ENCODE measurements around the gene HYCC1. TPM values are rescaled to one million over a fixed set of nuclear protein-coding genes. Genes with fewer than 3 reads are reported as not detected.

The HYCC1 gene
- total and polyA plus RNA-seq, 2 experiments from 2014 or later = 55.6 to 62.9 TPM

DNA sequence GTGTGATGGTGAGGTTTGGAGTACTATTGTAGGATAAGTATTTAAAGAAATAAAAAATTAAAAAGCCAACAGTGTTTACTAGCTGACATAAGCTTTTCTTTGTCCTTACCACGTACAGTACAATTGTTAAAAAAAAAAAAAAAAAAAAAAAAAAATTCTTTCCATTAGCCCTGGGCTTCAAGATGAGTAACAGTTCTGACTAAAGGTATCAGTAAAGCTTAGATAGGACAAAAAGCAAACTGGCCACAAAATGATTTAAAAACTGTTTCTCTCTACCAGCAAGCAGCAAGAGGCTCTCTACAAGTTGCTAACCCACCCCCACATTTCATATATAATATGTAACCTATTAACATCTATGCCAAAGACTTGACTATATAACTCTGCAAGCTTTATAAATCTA lies 17.5 kb downstream of the HYCC1 start:
- in situ Hi-C loops (cut with MboI) = no loop called here
- no peaks in the 10 kb centered on the region; the same call in 1 of the 2 replicates for H3F3A ChIP-seq (ENCODE audit: insufficient read depth)

GRCh38 chr7:22995011-22995410 lies 18.9 kb downstream of the HYCC1 start:
- Histone ChIP-seq H4K20me1 (ENCODE audit: insufficient read depth) (no peaks in the 10 kb centered on the region; the same call in 1 of the 2 replicates), H3K9me2 (ENCODE audit: insufficient read depth) (no peaks in the 10 kb centered on the region), H3K79me2 (ENCODE audit: insufficient read depth) (peaks cover 100% of the 10 kb centered on the region), H3F3A (ENCODE audit: insufficient read depth) (peaks cover 12% of the 10 kb centered on the region), H3K4me2 (ENCODE audit: unreplicated experiment) (no peak overlapping the region), H3K36me3 (ENCODE audit: low read depth) (no peaks in the 10 kb centered on the region), H3K9me3 (ENCODE audit: low read depth) (no peaks in the 10 kb centered on the region), H3K9ac (no peak overlapping the region), H3K4me3 (no peak overlapping the region), H3K27me3 (replicated peaks; ENCODE audit: insufficient read depth) (no peaks in the 10 kb centered on the region), H2AFZ (no peak overlapping the region), H3K27ac (no peak overlapping the region), H3K4me1 (ENCODE audit: insufficient read depth) (peaks cover 20% of the 10 kb centered on the region)
- in situ Hi-C loops (cut with MboI) = no loop called here
- TF ChIP-seq EZH2 (IDR thresholded peaks at IDR 0.05; ENCODE audit: insufficient read depth, poor library complexity, severe bottlenecking) (no peak), EZH2phosphoT487 (IDR thresholded peaks at IDR 0.05; ENCODE audit: insufficient read depth, low read depth) (no peak)
- 98 to 100% methylated on average over 2 of the region's 2 CpGs for WGBS, 2 experiments (ENCODE audit: low coverage in 1 of 2, low lambda C conversion rate in 2 of 2, missing lambda C conversion rate in 2 of 2)
- DNase-seq = no peak

More for the DNA sequence above, 17.5 kb downstream of the HYCC1 start:
- DNase-seq = peak; percentile 64
- H3K4me3 ChIP-seq = no peak overlapping the region
- no peak overlapping the region for H3K4me2 ChIP-seq (ENCODE audit: unreplicated experiment)
- peaks cover 100% of the 10 kb centered on the region for H3K79me2 ChIP-seq (ENCODE audit: insufficient read depth)
- no peak for TF ChIP-seq EZH2phosphoT487 (IDR thresholded peaks at IDR 0.05; ENCODE audit: insufficient read depth, low read depth)
- no peak for TF ChIP-seq EZH2 (IDR thresholded peaks at IDR 0.05; ENCODE audit: insufficient read depth, poor library complexity, severe bottlenecking)
- H3K9me3 ChIP-seq (ENCODE audit: low read depth) = no peaks in the 10 kb centered on the region
- 0 to 17% methylated on average over 1 of the region's 1 CpG for WGBS, 2 experiments (ENCODE audit: low coverage in 1 of 2, low lambda C conversion rate in 2 of 2, missing lambda C conversion rate in 2 of 2)
- no peak overlapping the region for H3K27ac ChIP-seq
- peaks cover 20% of the 10 kb centered on the region for H3K4me1 ChIP-seq (ENCODE audit: insufficient read depth)
- peak overlapping the region; percentile 7; the same call in 1 of the 2 replicates for H3K9ac ChIP-seq
- H2AFZ ChIP-seq = no peak overlapping the region
- no peaks in the 10 kb centered on the region; the same call in 1 of the 2 replicates for H4K20me1 ChIP-seq (ENCODE audit: insufficient read depth)
- no peaks in the 10 kb centered on the region for H3K9me2 ChIP-seq (ENCODE audit: insufficient read depth)
- no peaks in the 10 kb centered on the region for H3K27me3 ChIP-seq (replicated peaks; ENCODE audit: insufficient read depth)
- H3K36me3 ChIP-seq (ENCODE audit: low read depth) = no peaks in the 10 kb centered on the region

DNA sequence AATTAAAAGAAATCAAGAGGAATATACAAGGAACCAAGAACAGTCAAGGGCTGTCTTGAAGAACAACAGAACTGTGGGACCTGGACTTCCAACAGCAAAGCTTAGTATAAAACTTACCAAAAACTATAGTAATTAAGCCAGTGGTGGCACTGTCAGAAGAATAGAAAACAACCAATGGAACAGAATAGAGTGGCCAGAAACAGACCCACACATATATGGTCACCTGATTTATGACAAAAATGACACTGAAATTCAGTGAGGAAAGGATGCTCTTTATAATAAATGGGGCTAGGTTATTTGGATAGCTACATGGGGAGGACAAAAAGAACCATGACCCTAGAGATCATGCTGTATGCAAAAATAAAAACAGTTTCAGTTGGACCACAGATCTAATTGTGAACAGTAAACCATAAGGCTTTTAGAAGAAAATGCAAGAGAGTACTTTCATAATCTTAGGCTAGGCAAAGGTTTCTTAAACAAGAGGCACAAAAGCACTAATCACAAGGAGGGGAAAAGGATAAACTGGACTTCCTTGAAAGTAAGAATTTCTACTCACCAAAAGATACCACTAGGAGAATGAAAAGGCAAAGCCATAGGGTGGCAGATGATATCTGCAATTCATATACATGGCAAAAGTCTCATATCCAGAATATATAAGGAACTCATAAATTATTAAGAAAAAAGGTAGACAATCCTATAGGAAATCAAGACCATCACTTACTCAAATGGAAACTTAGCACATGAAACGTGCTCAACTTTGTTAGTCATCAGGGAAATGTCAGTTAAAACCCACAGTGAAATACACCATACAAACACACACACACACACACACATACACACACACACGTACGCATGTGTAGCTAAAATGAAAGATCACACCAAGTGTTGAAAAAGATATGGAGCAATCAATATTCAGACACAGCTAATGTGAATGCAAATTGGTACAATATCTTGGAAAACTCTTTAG lies 20.8 kb downstream of the HYCC1 start:
- in situ Hi-C loops (cut with MboI) = no loop called here
- TF ChIP-seq EZH2 (IDR thresholded peaks at IDR 0.05; ENCODE audit: insufficient read depth, poor library complexity, severe bottlenecking) = no peak
- no peak for TF ChIP-seq EZH2phosphoT487 (IDR thresholded peaks at IDR 0.05; ENCODE audit: insufficient read depth, low read depth)
- no peak overlapping the region for H2AFZ ChIP-seq
- no peaks in the 10 kb centered on the region for H3K36me3 ChIP-seq (ENCODE audit: low read depth)
- no peak overlapping the region for H3K9ac ChIP-seq
- WGBS, 2 experiments (ENCODE audit: low coverage in 1 of 2, low lambda C conversion rate in 2 of 2, missing lambda C conversion rate in 2 of 2) = 93 to 97% methylated on average over 3 of the region's 3 CpGs
- no peak for DNase-seq
- H3K4me2 ChIP-seq (ENCODE audit: unreplicated experiment) = no peak overlapping the region
- no peak overlapping the region for H3K4me3 ChIP-seq
- peaks cover 26% of the 10 kb centered on the region for H3K4me1 ChIP-seq (ENCODE audit: insufficient read depth)
- H3K27ac ChIP-seq = no peak overlapping the region
- H4K20me1 ChIP-seq (ENCODE audit: insufficient read depth) = no peaks in the 10 kb centered on the region; the same call in 1 of the 2 replicates
- H3K9me2 ChIP-seq (ENCODE audit: insufficient read depth) = no peaks in the 10 kb centered on the region; the same call in 1 of the 2 replicates
- peaks cover 98% of the 10 kb centered on the region for H3K79me2 ChIP-seq (ENCODE audit: insufficient read depth)
- peaks cover 19% of the 10 kb centered on the region for H3F3A ChIP-seq (ENCODE audit: insufficient read depth)
- no peaks in the 10 kb centered on the region for H3K9me3 ChIP-seq (ENCODE audit: low read depth)
- no peaks in the 10 kb centered on the region for H3K27me3 ChIP-seq (replicated peaks; ENCODE audit: insufficient read depth)

GRCh38 chr7:22990588-22990949 lies 23.4 kb downstream of the HYCC1 start:
- peak overlapping the region; percentile 17 for H3K4me2 ChIP-seq (ENCODE audit: unreplicated experiment)
- peak overlapping the region; percentile 70 for H3K27ac ChIP-seq
- H3K9me2 ChIP-seq (ENCODE audit: insufficient read depth) = no peaks in the 10 kb centered on the region; the same call in 1 of the 2 replicates
- DNase-seq = peak; percentile 79
- 0 to 2% methylated on average over 1 of the region's 1 CpG for WGBS, 2 experiments (ENCODE audit: low coverage in 1 of 2, low lambda C conversion rate in 2 of 2, missing lambda C conversion rate in 2 of 2)
- H3K4me1 ChIP-seq (ENCODE audit: insufficient read depth) = peaks cover 20% of the 10 kb centered on the region
- H3K4me3 ChIP-seq = peak overlapping the region; percentile 14
- H3K9me3 ChIP-seq (ENCODE audit: low read depth) = no peaks in the 10 kb centered on the region
- TF ChIP-seq EZH2 (IDR thresholded peaks at IDR 0.05; ENCODE audit: insufficient read depth, poor library complexity, severe bottlenecking) = no peak
- in situ Hi-C loops (cut with MboI) = no loop called here
- peaks cover 98% of the 10 kb centered on the region for H3K79me2 ChIP-seq (ENCODE audit: insufficient read depth)
- no peaks in the 10 kb centered on the region for H3K36me3 ChIP-seq (ENCODE audit: low read depth)
- peaks cover 19% of the 10 kb centered on the region for H3F3A ChIP-seq (ENCODE audit: insufficient read depth)
- peak overlapping the region; percentile 24 for H2AFZ ChIP-seq
- no peaks in the 10 kb centered on the region for H4K20me1 ChIP-seq (ENCODE audit: insufficient read depth)
- H3K27me3 ChIP-seq (replicated peaks; ENCODE audit: insufficient read depth) = no peaks in the 10 kb centered on the region
- peak overlapping the region; percentile 27; the same call in 1 of the 2 replicates for H3K9ac ChIP-seq

All from GM23248 (cell line).